ENCODE results near the gene CHD2.

CHD2 gene

GRCh38 chr15:92922418-92923002 lies 22.4 kb downstream of the CHD2 start:
- in situ Hi-C loops (cut with MboI; ENCODE audit: low pct_unique_long_range_greater_than_20kb, low sequenced_read_pairs) = no loop called here
- DNase-seq = no peak

GRCh38 chr15:92924216-92924615 lies 24.1 kb downstream of the CHD2 start:
- no peak for DNase-seq
- in situ Hi-C loops (cut with MboI; ENCODE audit: low pct_unique_long_range_greater_than_20kb, low sequenced_read_pairs) = no loop called here

- in situ Hi-C loops (cut with MboI; ENCODE audit: low pct_unique_long_range_greater_than_20kb, low sequenced_read_pairs) = no loop called here
- DNase-seq = no peak
Observed at GRCh38 chr15:92925454-92925853, 25.3 kb downstream of the CHD2 start.

GRCh38 chr15:92928225-92928750 lies 28.2 kb downstream of the CHD2 start:
- in situ Hi-C loops (cut with MboI; ENCODE audit: low pct_unique_long_range_greater_than_20kb, low sequenced_read_pairs) = no loop called here

GRCh38 chr15:92929002-92929401 lies 28.9 kb downstream of the CHD2 start:
- in situ Hi-C loops (cut with MboI; ENCODE audit: low pct_unique_long_range_greater_than_20kb, low sequenced_read_pairs) = no loop called here
- no peak for DNase-seq

More at GRCh38 chr15:92928225-92928750, 28.2 kb downstream of the CHD2 start:
- no peak for DNase-seq

- in situ Hi-C loops (cut with MboI; ENCODE audit: low pct_unique_long_range_greater_than_20kb, low sequenced_read_pairs) = no loop called here
- no peak for DNase-seq
Observed at GRCh38 chr15:92930054-92930621, 30.0 kb downstream of the CHD2 start.

GRCh38 chr15:92930776-92931175 lies 30.7 kb downstream of the CHD2 start:
- in situ Hi-C loops (cut with MboI; ENCODE audit: low pct_unique_long_range_greater_than_20kb, low sequenced_read_pairs) = no loop called here
- no peak for DNase-seq

GRCh38 chr15:92932946-92933649 lies 33.0 kb downstream of the CHD2 start:
- DNase-seq = no peak
- in situ Hi-C loops (cut with MboI; ENCODE audit: low pct_unique_long_range_greater_than_20kb, low sequenced_read_pairs) = no loop called here

- in situ Hi-C loops (cut with MboI; ENCODE audit: low pct_unique_long_range_greater_than_20kb, low sequenced_read_pairs) = no loop called here
- no peak for DNase-seq
Observed at GRCh38 chr15:92933831-92934230, 33.7 kb downstream of the CHD2 start.

GRCh38 chr15:92934716-92935115 lies 34.6 kb downstream of the CHD2 start:
- DNase-seq = no peak
- in situ Hi-C loops (cut with MboI; ENCODE audit: low pct_unique_long_range_greater_than_20kb, low sequenced_read_pairs) = no loop called here

- in situ Hi-C loops (cut with MboI; ENCODE audit: low pct_unique_long_range_greater_than_20kb, low sequenced_read_pairs) = no loop called here
- DNase-seq = no peak
Observed at GRCh38 chr15:92936138-92936537, 36.0 kb downstream of the CHD2 start.

GRCh38 chr15:92936693-92937092 lies 36.6 kb downstream of the CHD2 start:
- in situ Hi-C loops (cut with MboI; ENCODE audit: low pct_unique_long_range_greater_than_20kb, low sequenced_read_pairs) = no loop called here
- DNase-seq = no peak

GRCh38 chr15:92937901-92938300 lies 37.8 kb downstream of the CHD2 start:
- peak; percentile 38 for DNase-seq
- in situ Hi-C loops (cut with MboI; ENCODE audit: low pct_unique_long_range_greater_than_20kb, low sequenced_read_pairs) = no loop called here

GRCh38 chr15:92938387-92938786 lies 38.3 kb downstream of the CHD2 start:
- no peak for DNase-seq
- in situ Hi-C loops (cut with MboI; ENCODE audit: low pct_unique_long_range_greater_than_20kb, low sequenced_read_pairs) = no loop called here

GRCh38 chr15:92941668-92942067 lies 41.5 kb downstream of the CHD2 start:
- in situ Hi-C loops (cut with MboI; ENCODE audit: low pct_unique_long_range_greater_than_20kb, low sequenced_read_pairs) = no loop called here

GRCh38 chr15:92942706-92943105 lies 42.6 kb downstream of the CHD2 start:
- DNase-seq = no peak
- in situ Hi-C loops (cut with MboI; ENCODE audit: low pct_unique_long_range_greater_than_20kb, low sequenced_read_pairs) = no loop called here

More at GRCh38 chr15:92941668-92942067, 41.5 kb downstream of the CHD2 start:
- no peak for DNase-seq

GRCh38 chr15:92943581-92943980 lies 43.5 kb downstream of the CHD2 start:
- in situ Hi-C loops (cut with MboI; ENCODE audit: low pct_unique_long_range_greater_than_20kb, low sequenced_read_pairs) = no loop called here
- no peak for DNase-seq

- in situ Hi-C loops (cut with MboI; ENCODE audit: low pct_unique_long_range_greater_than_20kb, low sequenced_read_pairs) = no loop called here
- no peak for DNase-seq
Observed at GRCh38 chr15:92944946-92945521, 44.9 kb downstream of the CHD2 start.

- DNase-seq = peak; percentile 64
Observed at GRCh38 chr15:92947071-92947730, 47.1 kb downstream of the CHD2 start.

More at GRCh38 chr15:92947071-92947730, 47.1 kb downstream of the CHD2 start:
- in situ Hi-C loops (cut with MboI; ENCODE audit: low pct_unique_long_range_greater_than_20kb, low sequenced_read_pairs) = no loop called here
